Stimulated activated CD8-positive, alpha-beta memory T cell treated with anti-CD3 and anti-CD28 coated beads, Interleukin-12 subunit alpha, Interleukin-12 subunit beta, amount 100 ng/mL, for 1 hour (primary cell): Measurements from ENCODE around the gene SQOR.

Experiments
- DNase-seq: peaks from one replicate; pipeline ENCODE4 v3.0.0-alpha.2; 2020; ENCODE audit warnings: low read depth

Gene SQOR

GRCh38 chr15:45634432-45635190 is at the start of gene SQOR:
Gene SQOR (plus strand): TSS chr15:45635029. CDS start chr15:45658924, 23,895 bp downstream.
- DNase-seq = peak; percentile 51

GRCh38 chr15:45585069-45585791 is 49.6 kb upstream of the SQOR start:
- DNase-seq = no peak

GRCh38 chr15:45586125-45586524 is 48.7 kb upstream of the SQOR start:
- DNase-seq = no peak

- no peak for DNase-seq
Observed at GRCh38 chr15:45586601-45587094, 48.2 kb upstream of the SQOR start.

- DNase-seq = peak; percentile 82
Observed at GRCh38 chr15:45587095-45587862, 47.5 kb upstream of the SQOR start, which contains the start of gene BLOC1S6. Gene BLOC1S6 (plus strand): TSS chr15:45587379. CDS start chr15:45587444, 65 bp downstream.

- no peak for DNase-seq
Observed at GRCh38 chr15:45587863-45588170, 47.0 kb upstream of the SQOR start.

GRCh38 chr15:45588219-45588875 is 46.5 kb upstream of the SQOR start:
- no peak for DNase-seq

- DNase-seq = no peak
Observed at GRCh38 chr15:45589256-45589655, 45.6 kb upstream of the SQOR start.

- no peak for DNase-seq
Observed at GRCh38 chr15:45594319-45594718, 40.5 kb upstream of the SQOR start.

GRCh38 chr15:45594835-45595530 is 39.8 kb upstream of the SQOR start:
- DNase-seq = no peak

- DNase-seq = no peak
Observed at GRCh38 chr15:45603881-45604280, 30.9 kb upstream of the SQOR start.

- no peak for DNase-seq
Observed at GRCh38 chr15:45604326-45604725, 30.5 kb upstream of the SQOR start.

GRCh38 chr15:45606413-45606812 is 28.4 kb upstream of the SQOR start:
- DNase-seq = no peak

GRCh38 chr15:45606841-45607240 is 28.0 kb upstream of the SQOR start:
- DNase-seq = no peak

- DNase-seq = no peak
Observed at GRCh38 chr15:45611305-45611704, 23.5 kb upstream of the SQOR start.

- DNase-seq = no peak
Observed at GRCh38 chr15:45612790-45613415, 21.9 kb upstream of the SQOR start.

- DNase-seq = no peak
Observed at GRCh38 chr15:45616901-45617323, 17.9 kb upstream of the SQOR start.

- no peak for DNase-seq
Observed at GRCh38 chr15:45618813-45619212, 16.0 kb upstream of the SQOR start.

GRCh38 chr15:45628136-45628535 is 6.7 kb upstream of the SQOR start:
- no peak for DNase-seq

- no peak for DNase-seq
Observed at GRCh38 chr15:45630917-45631691, 3.7 kb upstream of the SQOR start.
